ENCODE measurements around the gene KRTAP10-7. TPM values are rescaled to one million over a fixed set of nuclear protein-coding genes. Genes with fewer than 3 reads are reported as not detected.

KRTAP10-7 gene
- total RNA-seq, 2 experiments from 2014 or later = not detected

- Histone ChIP-seq H3K9me3 (ENCODE audit: low read length) (no peaks in the 10 kb centered on the region), H3K9me2 (ENCODE audit: insufficient read depth, low read length) (no peaks in the 10 kb centered on the region), H2AFZ (ENCODE audit: low read length) (no peak overlapping the region), H3K79me2 (ENCODE audit: insufficient read depth, low read depth, low read length) (no peaks in the 10 kb centered on the region), H3K36me3 (ENCODE audit: insufficient read depth, low read length) (no peaks in the 10 kb centered on the region), H3K27ac (ENCODE audit: low read depth, low read length, poor library complexity, severe bottlenecking) (no peak overlapping the region), H3K4me2 (ENCODE audit: low read length) (no peak overlapping the region), H4K20me1 (ENCODE audit: insufficient read depth, low read length) (no peaks in the 10 kb centered on the region), H3K4me3 (ENCODE audit: low read depth, low read length, poor library complexity, severe bottlenecking) (no peak overlapping the region), H3K4me1 (ENCODE audit: insufficient read depth, low read length, poor library complexity, severe bottlenecking) (no peaks in the 10 kb centered on the region)
- TF ChIP-seq CTCF (conservative IDR thresholded peaks at IDR 0.05; ENCODE audit: low read length) = no peak
- TF ChIP-seq EZH2phosphoT487 (IDR thresholded peaks at IDR 0.05; ENCODE audit: borderline replicate concordance, low read depth, low read length) = no peak
- BruUV-seq (replicated peaks) = no TSS peak
- intact Hi-C loops (cut with micrococcal nuclease; ENCODE audit: unreplicated experiment) = no loop called here
- ChIA-PET POLR2A (no interaction called here), CTCF (ENCODE audit: unreplicated experiment) (no interaction called here)
- no peak for DNase-seq (ENCODE audit: low spot score)
Observed at GRCh38 chr21:44639331-44639655, 38.9 kb downstream of the KRTAP10-7 start.

GRCh38 chr21:44640761-44641160 lies 40.4 kb downstream of the KRTAP10-7 start:
- Histone ChIP-seq H3K27ac (ENCODE audit: low read depth, low read length, poor library complexity, severe bottlenecking) (no peak overlapping the region), H3K4me3 (ENCODE audit: low read depth, low read length, poor library complexity, severe bottlenecking) (no peak overlapping the region), H3K36me3 (ENCODE audit: insufficient read depth, low read length) (no peaks in the 10 kb centered on the region), H3K9me2 (ENCODE audit: insufficient read depth, low read length) (no peaks in the 10 kb centered on the region), H3K9me3 (ENCODE audit: low read length) (peaks cover 7% of the 10 kb centered on the region), H3K4me2 (ENCODE audit: low read length) (no peak overlapping the region), H4K20me1 (ENCODE audit: insufficient read depth, low read length) (no peaks in the 10 kb centered on the region), H2AFZ (ENCODE audit: low read length) (no peak overlapping the region), H3K4me1 (ENCODE audit: insufficient read depth, low read length, poor library complexity, severe bottlenecking) (no peaks in the 10 kb centered on the region), H3K79me2 (ENCODE audit: insufficient read depth, low read depth, low read length) (no peaks in the 10 kb centered on the region)
- ChIA-PET CTCF (ENCODE audit: unreplicated experiment) (no interaction called here), POLR2A (no interaction called here)
- intact Hi-C loops (cut with micrococcal nuclease; ENCODE audit: unreplicated experiment) = no loop called here
- no TSS peak for BruUV-seq (replicated peaks)
- no peak for TF ChIP-seq EZH2phosphoT487 (IDR thresholded peaks at IDR 0.05; ENCODE audit: borderline replicate concordance, low read depth, low read length)
- no peak for DNase-seq (ENCODE audit: low spot score)

GRCh38 chr21:44643741-44644310 lies 43.4 kb downstream of the KRTAP10-7 start:
- Histone ChIP-seq H4K20me1 (ENCODE audit: insufficient read depth, low read length) (no peaks in the 10 kb centered on the region), H3K36me3 (ENCODE audit: insufficient read depth, low read length) (no peaks in the 10 kb centered on the region), H3K79me2 (ENCODE audit: insufficient read depth, low read depth, low read length) (no peaks in the 10 kb centered on the region), H3K9me3 (ENCODE audit: low read length) (peaks cover 7% of the 10 kb centered on the region), H2AFZ (ENCODE audit: low read length) (no peak overlapping the region), H3K27ac (ENCODE audit: low read depth, low read length, poor library complexity, severe bottlenecking) (no peak overlapping the region), H3K4me3 (ENCODE audit: low read depth, low read length, poor library complexity, severe bottlenecking) (no peak overlapping the region), H3K4me1 (ENCODE audit: insufficient read depth, low read length, poor library complexity, severe bottlenecking) (no peaks in the 10 kb centered on the region), H3K4me2 (ENCODE audit: low read length) (no peak overlapping the region), H3K9me2 (ENCODE audit: insufficient read depth, low read length) (no peaks in the 10 kb centered on the region)
- no TSS peak for BruUV-seq (replicated peaks)
- DNase-seq (ENCODE audit: low spot score) = no peak
- intact Hi-C loops (cut with micrococcal nuclease; ENCODE audit: unreplicated experiment) = no loop called here
- CTCF ChIA-PET (ENCODE audit: unreplicated experiment) = no interaction called here
- TF ChIP-seq CTCF (conservative IDR thresholded peaks at IDR 0.05; ENCODE audit: low read length) (no peak), EZH2phosphoT487 (IDR thresholded peaks at IDR 0.05; ENCODE audit: borderline replicate concordance, low read depth, low read length) (no peak)
- POLR2A ChIA-PET = no interaction called here
